ENCODE results near the gene HSH2D.
A peak's percentile ranks its signal among the peaks of the same experiment; 100 is the strongest.

The HSH2D gene

DNA sequence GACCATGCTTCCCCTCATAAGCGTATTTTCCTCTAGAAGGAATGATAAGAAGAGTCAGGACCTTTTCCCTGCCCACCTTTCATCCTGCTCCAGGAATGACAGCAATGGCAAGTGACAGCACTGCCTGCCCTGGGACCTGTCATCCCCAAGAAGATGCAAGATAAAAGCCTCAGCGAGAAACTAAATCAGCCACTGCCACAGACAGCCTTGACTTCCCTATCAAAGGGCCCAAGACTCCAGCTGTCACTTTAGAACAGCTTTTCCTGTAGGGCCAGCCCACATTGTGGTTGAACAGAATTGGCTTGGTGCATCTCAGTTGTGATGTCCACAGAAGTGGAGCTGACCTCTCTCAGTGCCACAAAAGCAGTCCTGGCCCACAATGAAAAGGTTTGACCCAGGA lies 30.7 kb upstream of the HSH2D start:
- no peak overlapping the region for H2AK5ac ChIP-seq (ENCODE audit: low read depth, low read length)
- no CpG with 5 or more reads among the region's 2 CpGs for WGBS, 2 donors (ENCODE audit: extremely low coverage in 2 of 2, insufficient read length in 2 of 2, insufficient replicate concordance in 1 of 2)
- H2BK120ac ChIP-seq (ENCODE audit: low read depth, low read length), result no peak overlapping the region
- H3K4me2 ChIP-seq (ENCODE audit: insufficient read depth, low read length, poor library complexity, severe bottlenecking), result peak overlapping the region; percentile 80
- no peak overlapping the region for H3K23ac ChIP-seq (ENCODE audit: low read depth, low read length, poor library complexity)
- no peak overlapping the region for H2BK15ac ChIP-seq (ENCODE audit: low read length)
- peaks cover 6 to 10% of the 10 kb centered on the region in 2 donors for H3K4me1 ChIP-seq (ENCODE audit: control insufficient read depth in 2 of 2, insufficient read depth in 1 of 2, low read depth in 1 of 2, low read length in 2 of 2)
- no peak overlapping the region for H3K27ac ChIP-seq (replicated peaks; ENCODE audit: low read length)
- no peak overlapping the region for H2BK5ac ChIP-seq (ENCODE audit: low read length)
- no peak overlapping the region for H3K9ac ChIP-seq (ENCODE audit: low read depth, low read length, poor library complexity)
- H4K91ac ChIP-seq (ENCODE audit: low read depth, low read length, poor library complexity), result no peak overlapping the region
- no peaks in the 10 kb centered on the region for H3K27me3 ChIP-seq (ENCODE audit: control insufficient read depth in 3 of 3, insufficient read depth in 3 of 3, low read depth in 1 of 3, low read length in 3 of 3)
- H3K18ac ChIP-seq (ENCODE audit: low read length), result no peak overlapping the region
- peaks cover 11% of the 10 kb centered on the region for H3K79me1 ChIP-seq (ENCODE audit: low read depth, low read length)
- H3K36me3 ChIP-seq (replicated peaks in 1 of 2; ENCODE audit: control insufficient read depth in 2 of 2, insufficient read depth in 2 of 2, low read length in 2 of 2), result peaks cover 10 to 37% of the 10 kb centered on the region in 2 donors
- no peak overlapping the region for H4K8ac ChIP-seq (ENCODE audit: low read depth, low read length)
- H2BK12ac ChIP-seq (ENCODE audit: low read length), result no peak overlapping the region
- H3K9me3 ChIP-seq (replicated peaks in 1 of 2; ENCODE audit: control insufficient read depth in 2 of 2, insufficient read depth in 1 of 2, low read depth in 1 of 2, low read length in 2 of 2), result no peaks in the 10 kb centered on the region
- H3K4me3 ChIP-seq (ENCODE audit: low read length in 2 of 2), result peak overlapping the region in 1 of 2 donors; percentile 78
- DNase-seq (ENCODE audit: low spot score), result no peak
- no peak overlapping the region for H3K4ac ChIP-seq (ENCODE audit: low read length)
- H3K14ac ChIP-seq (ENCODE audit: low read length), result no peak overlapping the region
- H2AFZ ChIP-seq (ENCODE audit: low read length), result no peak overlapping the region

DNA sequence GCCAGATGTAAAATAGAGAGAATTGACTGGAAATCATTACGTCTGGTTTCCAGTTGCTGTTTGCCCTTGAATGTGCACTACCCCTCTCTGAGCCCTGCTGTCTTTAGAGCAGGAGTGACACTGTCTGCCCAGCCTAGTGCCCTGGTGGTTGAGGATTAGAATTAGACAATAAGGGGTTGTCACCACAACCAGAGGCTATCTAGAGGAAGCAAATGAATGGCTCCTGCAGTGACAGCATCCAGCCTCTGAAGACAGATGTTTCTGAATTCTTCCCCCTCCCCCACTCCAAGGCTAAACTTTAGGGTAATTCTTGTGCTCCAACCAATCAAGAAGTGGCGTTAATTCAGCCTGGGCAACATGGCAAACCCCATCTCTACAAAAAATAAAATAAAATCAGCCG lies 29.8 kb upstream of the HSH2D start:
- Histone ChIP-seq H3K79me1 (ENCODE audit: low read depth, low read length) (peaks cover 11% of the 10 kb centered on the region), H2AFZ (ENCODE audit: low read length) (no peak overlapping the region), H3K27ac (replicated peaks; ENCODE audit: low read length) (no peak overlapping the region), H2BK5ac (ENCODE audit: low read length) (no peak overlapping the region), H3K27me3 (ENCODE audit: control insufficient read depth in 3 of 3, insufficient read depth in 3 of 3, low read depth in 1 of 3, low read length in 3 of 3) (no peaks in the 10 kb centered on the region), H2BK15ac (ENCODE audit: low read length) (no peak overlapping the region), H3K4me1 (ENCODE audit: control insufficient read depth in 2 of 2, insufficient read depth in 1 of 2, low read depth in 1 of 2, low read length in 2 of 2) (peaks cover 6 to 10% of the 10 kb centered on the region in 2 donors), H2AK5ac (ENCODE audit: low read depth, low read length) (no peak overlapping the region), H4K8ac (ENCODE audit: low read depth, low read length) (no peak overlapping the region), H3K4ac (ENCODE audit: low read length) (no peak overlapping the region), H3K9ac (ENCODE audit: low read depth, low read length, poor library complexity) (no peak overlapping the region), H3K23ac (ENCODE audit: low read depth, low read length, poor library complexity) (no peak overlapping the region), H3K18ac (ENCODE audit: low read length) (no peak overlapping the region), H2BK12ac (ENCODE audit: low read length) (no peak overlapping the region), H4K91ac (ENCODE audit: low read depth, low read length, poor library complexity) (no peak overlapping the region), H3K9me3 (replicated peaks in 1 of 2; ENCODE audit: control insufficient read depth in 2 of 2, insufficient read depth in 1 of 2, low read depth in 1 of 2, low read length in 2 of 2) (no peaks in the 10 kb centered on the region), H3K14ac (ENCODE audit: low read length) (no peak overlapping the region), H3K4me2 (ENCODE audit: insufficient read depth, low read length, poor library complexity, severe bottlenecking) (no peak overlapping the region), H3K36me3 (replicated peaks in 1 of 2; ENCODE audit: control insufficient read depth in 2 of 2, insufficient read depth in 2 of 2, low read length in 2 of 2) (peaks cover 18 to 47% of the 10 kb centered on the region in 2 donors), H3K4me3 (ENCODE audit: low read length in 2 of 2) (no peak overlapping the region), H2BK120ac (ENCODE audit: low read depth, low read length) (no peak overlapping the region)
- no peak for DNase-seq (ENCODE audit: low spot score)
- WGBS, 2 donors (ENCODE audit: extremely low coverage in 2 of 2, insufficient read length in 2 of 2, insufficient replicate concordance in 1 of 2), result no CpG with 5 or more reads among the region's 3 CpGs

DNA sequence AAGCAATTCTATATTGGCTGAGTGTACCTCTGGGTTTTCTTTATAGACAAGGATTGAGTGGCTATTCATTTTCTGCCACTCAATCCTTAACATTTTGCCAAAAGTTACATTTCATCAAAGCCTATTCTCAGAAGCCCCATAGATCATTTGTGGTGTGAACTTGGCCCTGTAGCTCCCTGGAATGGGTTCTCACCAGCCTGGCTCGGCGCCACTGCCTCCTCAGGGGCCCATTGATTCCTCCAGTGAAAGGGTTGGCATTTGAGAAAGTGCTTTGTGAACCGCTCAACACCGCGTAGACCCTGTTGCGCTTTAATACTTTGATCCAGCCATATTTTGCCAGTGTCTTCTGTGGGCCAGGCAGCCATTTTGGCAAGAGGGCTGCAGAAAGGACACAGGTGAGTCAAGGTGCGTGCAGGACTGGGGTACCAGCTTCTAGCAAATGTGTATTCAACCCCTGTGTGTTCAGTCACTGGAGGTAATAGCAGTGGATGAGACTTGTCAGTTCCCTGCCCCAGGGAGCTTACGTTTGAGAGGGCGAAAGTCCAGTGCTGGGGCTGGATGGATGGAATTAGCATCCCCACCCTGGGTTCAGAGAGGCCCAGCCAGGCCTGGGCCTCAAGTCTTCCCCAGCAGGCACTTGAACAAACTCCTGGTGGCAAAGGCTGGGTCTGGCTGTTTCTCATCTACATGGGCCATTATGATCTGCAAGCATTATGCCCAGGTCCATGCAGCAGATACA lies 28.0 kb upstream of the HSH2D start:
- H3K36me3 ChIP-seq (replicated peaks in 1 of 2; ENCODE audit: control insufficient read depth in 2 of 2, insufficient read depth in 2 of 2, low read length in 2 of 2), result peaks cover 25 to 63% of the 10 kb centered on the region in 2 donors
- no peak overlapping the region for H3K18ac ChIP-seq (ENCODE audit: low read length)
- no peak overlapping the region for H2BK5ac ChIP-seq (ENCODE audit: low read length)
- H2BK12ac ChIP-seq (ENCODE audit: low read length), result no peak overlapping the region
- no peak overlapping the region for H3K27ac ChIP-seq (replicated peaks; ENCODE audit: low read length)
- H3K9me3 ChIP-seq (replicated peaks in 1 of 2; ENCODE audit: control insufficient read depth in 2 of 2, insufficient read depth in 1 of 2, low read depth in 1 of 2, low read length in 2 of 2), result no peaks in the 10 kb centered on the region
- DNase-seq (ENCODE audit: low spot score), result no peak
- H3K79me1 ChIP-seq (ENCODE audit: low read depth, low read length), result peaks cover 11% of the 10 kb centered on the region
- H3K27me3 ChIP-seq (ENCODE audit: control insufficient read depth in 3 of 3, insufficient read depth in 3 of 3, low read depth in 1 of 3, low read length in 3 of 3), result no peaks in the 10 kb centered on the region
- no peak overlapping the region for H2BK15ac ChIP-seq (ENCODE audit: low read length)
- H3K4me2 ChIP-seq (ENCODE audit: insufficient read depth, low read length, poor library complexity, severe bottlenecking), result no peak overlapping the region
- H3K4me3 ChIP-seq (ENCODE audit: low read length in 2 of 2), result peak overlapping the region in 1 of 2 donors; percentile 21
- no peak overlapping the region for H3K14ac ChIP-seq (ENCODE audit: low read length)
- H2AFZ ChIP-seq (ENCODE audit: low read length), result no peak overlapping the region
- H3K4ac ChIP-seq (ENCODE audit: low read length), result no peak overlapping the region
- H3K23ac ChIP-seq (ENCODE audit: low read depth, low read length, poor library complexity), result no peak overlapping the region
- no peak overlapping the region for H4K91ac ChIP-seq (ENCODE audit: low read depth, low read length, poor library complexity)
- no peak overlapping the region for H2BK120ac ChIP-seq (ENCODE audit: low read depth, low read length)
- H3K4me1 ChIP-seq (ENCODE audit: control insufficient read depth in 2 of 2, insufficient read depth in 1 of 2, low read depth in 1 of 2, low read length in 2 of 2), result peaks cover 6 to 10% of the 10 kb centered on the region in 2 donors
- no peak overlapping the region for H2AK5ac ChIP-seq (ENCODE audit: low read depth, low read length)
- WGBS, 2 donors (ENCODE audit: extremely low coverage in 2 of 2, insufficient read length in 2 of 2, insufficient replicate concordance in 1 of 2), result no CpG with 5 or more reads among the region's 9 CpGs
- H4K8ac ChIP-seq (ENCODE audit: low read depth, low read length), result no peak overlapping the region
- H3K9ac ChIP-seq (ENCODE audit: low read depth, low read length, poor library complexity), result no peak overlapping the region

DNA sequence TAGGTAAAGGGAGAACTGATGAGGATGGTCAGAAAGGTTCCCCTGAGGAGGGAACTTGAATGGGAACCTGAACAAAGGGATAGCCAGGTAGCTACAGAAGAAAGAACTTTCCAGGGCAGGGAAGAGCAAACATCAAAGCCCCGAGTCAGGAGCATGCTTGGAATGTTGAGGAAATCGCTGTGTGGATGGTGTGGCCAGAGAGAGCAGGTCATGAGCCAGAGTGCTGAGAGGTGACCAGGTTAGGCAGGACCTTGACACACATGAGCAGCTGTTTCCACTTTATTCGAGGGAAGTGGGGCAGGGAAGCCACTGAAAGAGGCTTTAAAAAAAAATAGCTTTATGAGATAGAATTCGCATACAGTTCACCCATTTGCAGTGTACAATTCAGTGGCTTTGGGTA lies 27.4 kb upstream of the HSH2D start:
- Histone ChIP-seq H3K27ac (replicated peaks; ENCODE audit: low read length) (no peak overlapping the region), H3K36me3 (replicated peaks in 1 of 2; ENCODE audit: control insufficient read depth in 2 of 2, insufficient read depth in 2 of 2, low read length in 2 of 2) (peaks cover 26 to 67% of the 10 kb centered on the region in 2 donors)
- WGBS, 2 donors (ENCODE audit: extremely low coverage in 2 of 2, insufficient read length in 2 of 2, insufficient replicate concordance in 1 of 2), result no CpG with 5 or more reads among the region's 4 CpGs

More for the DNA sequence above, 27.4 kb upstream of the HSH2D start:
- Histone ChIP-seq H3K4me2 (ENCODE audit: insufficient read depth, low read length, poor library complexity, severe bottlenecking) (no peak overlapping the region), H3K79me1 (ENCODE audit: low read depth, low read length) (peaks cover 11% of the 10 kb centered on the region), H3K4me1 (ENCODE audit: control insufficient read depth in 2 of 2, insufficient read depth in 1 of 2, low read depth in 1 of 2, low read length in 2 of 2) (peaks cover 6 to 10% of the 10 kb centered on the region in 2 donors), H4K8ac (ENCODE audit: low read depth, low read length) (no peak overlapping the region), H3K18ac (ENCODE audit: low read length) (no peak overlapping the region), H3K9me3 (replicated peaks in 1 of 2; ENCODE audit: control insufficient read depth in 2 of 2, insufficient read depth in 1 of 2, low read depth in 1 of 2, low read length in 2 of 2) (no peaks in the 10 kb centered on the region), H2AFZ (ENCODE audit: low read length) (no peak overlapping the region), H3K9ac (ENCODE audit: low read depth, low read length, poor library complexity) (no peak overlapping the region), H2BK120ac (ENCODE audit: low read depth, low read length) (no peak overlapping the region), H2AK5ac (ENCODE audit: low read depth, low read length) (no peak overlapping the region), H2BK15ac (ENCODE audit: low read length) (no peak overlapping the region), H3K23ac (ENCODE audit: low read depth, low read length, poor library complexity) (no peak overlapping the region), H3K27me3 (ENCODE audit: control insufficient read depth in 3 of 3, insufficient read depth in 3 of 3, low read depth in 1 of 3, low read length in 3 of 3) (no peaks in the 10 kb centered on the region), H3K4ac (ENCODE audit: low read length) (no peak overlapping the region), H4K91ac (ENCODE audit: low read depth, low read length, poor library complexity) (no peak overlapping the region), H2BK12ac (ENCODE audit: low read length) (no peak overlapping the region), H3K4me3 (ENCODE audit: low read length in 2 of 2) (no peak overlapping the region), H3K14ac (ENCODE audit: low read length) (no peak overlapping the region), H2BK5ac (ENCODE audit: low read length) (no peak overlapping the region)
- no peak for DNase-seq (ENCODE audit: low spot score)

All from neuronal stem cell (in vitro differentiated cells).